Activated naive CD8-positive, alpha-beta T cell treated with anti-CD3 and anti-CD28 coated beads, Interleukin-2, amount 50 U/mL, for 24 hours (primary cell): ENCODE results near the gene SNUPN.

Experiments used
- ATAC-seq: fragments of 150-1000 bp; cut with Tn5 transposase; one replicate; pipeline ENCODE4 v1.10.0; 2021
- DNase-seq: peaks from one replicate; pipeline ENCODE4 v3.0.0; 2021
- H3K27ac Mint-ChIP-seq: one replicate; pipeline ENCODE4 v1.8.0; 2021; ENCODE audit warnings: mild to moderate bottlenecking, mixed read lengths
- H3K27me3 Mint-ChIP-seq: one replicate; pipeline ENCODE4 v1.8.0; 2021; ENCODE audit warnings: mixed read lengths
- H3K36me3 Mint-ChIP-seq: one replicate; pipeline ENCODE4 v1.8.0; 2021; ENCODE audit warnings: low read depth, mixed read lengths
- H3K4me1 Mint-ChIP-seq: one replicate; pipeline ENCODE4 v1.8.0; 2021; ENCODE audit warnings: mixed read lengths
- H3K4me3 Mint-ChIP-seq: one replicate; pipeline ENCODE4 v1.8.0; 2021; ENCODE audit warnings: mild to moderate bottlenecking, moderate library complexity, mixed read lengths
- H3K9me3 Mint-ChIP-seq: one replicate; pipeline ENCODE4 v1.8.0; 2021; ENCODE audit warnings: mixed read lengths

SNUPN gene

DNA sequence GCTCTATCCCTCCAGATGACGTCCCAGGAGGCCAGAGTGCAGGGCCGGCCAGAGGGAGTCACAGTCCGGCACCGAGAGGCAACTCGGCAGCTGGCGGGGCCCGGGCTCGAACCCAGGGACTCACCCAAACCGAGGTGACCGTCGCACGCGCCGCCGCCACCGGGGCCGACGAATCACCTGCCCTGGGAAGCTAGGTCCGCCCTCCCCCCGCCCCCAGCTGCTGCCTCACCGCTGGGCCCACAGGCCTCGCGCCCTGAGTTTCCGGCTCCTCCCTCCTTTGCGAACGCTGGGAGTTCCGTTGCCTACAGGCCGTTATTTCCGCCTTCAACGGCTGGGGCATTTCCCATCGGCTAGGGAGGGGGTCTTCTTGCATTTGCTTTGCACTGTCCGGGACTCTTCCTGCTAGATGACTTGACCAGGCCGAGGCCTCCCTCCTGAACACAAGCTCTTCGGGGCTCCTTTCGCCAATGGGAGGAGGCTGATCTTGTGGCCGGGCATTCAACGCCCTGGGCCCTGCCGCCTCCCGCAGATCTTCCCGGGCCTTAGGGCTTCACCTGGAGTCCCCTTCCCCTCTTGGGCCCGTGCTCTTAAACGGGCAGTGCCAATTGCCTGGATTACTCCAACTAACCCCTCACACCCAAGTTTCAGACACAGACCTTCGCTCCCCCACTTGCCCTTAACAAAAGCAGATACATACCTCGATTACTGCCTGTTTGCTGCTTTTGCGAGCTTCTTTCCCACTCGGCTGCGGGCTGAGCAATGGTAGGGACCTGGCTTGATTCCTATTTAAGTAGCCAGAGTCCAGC lies at the start of gene SNUPN:
TSS of gene SNUPN (minus strand) at position 184 of the 806 bp plus-strand sequence. CDS start 4,674 bp downstream, outside the sequence.
- ATAC-seq: peak; percentile 79
- H3K36me3 Mint-ChIP-seq: peaks cover 17% of the 10 kb centered on the region
- H3K4me1 Mint-ChIP-seq: peaks cover 48% of the 10 kb centered on the region
- H3K4me3 Mint-ChIP-seq: peak within 1 kb of the TSS; percentile 98
- no peaks in the 10 kb centered on the region for H3K27me3 Mint-ChIP-seq
- DNase-seq: peak; percentile 93
- no peaks in the 10 kb centered on the region for H3K9me3 Mint-ChIP-seq
- H3K27ac Mint-ChIP-seq: peak within 1 kb of the TSS; percentile 97

- no peaks in the 10 kb centered on the region for H3K36me3 Mint-ChIP-seq
- H3K9me3 Mint-ChIP-seq: no peaks in the 10 kb centered on the region
- no peaks in the 10 kb centered on the region for H3K27me3 Mint-ChIP-seq
- no peak for DNase-seq
- H3K27ac Mint-ChIP-seq: no peak overlapping the region
- ATAC-seq: no peak
- no peak overlapping the region for H3K4me3 Mint-ChIP-seq
- H3K4me1 Mint-ChIP-seq: no peaks in the 10 kb centered on the region
These were observed 48.8 kb upstream of the SNUPN start for GRCh38 chr15:75674366-75674765.

- H3K4me1 Mint-ChIP-seq: no peaks in the 10 kb centered on the region
- no peak overlapping the region for H3K4me3 Mint-ChIP-seq
- DNase-seq (no peak), ATAC-seq (no peak)
- H3K27ac Mint-ChIP-seq: no peak overlapping the region
- H3K9me3 Mint-ChIP-seq: no peaks in the 10 kb centered on the region
- no peaks in the 10 kb centered on the region for H3K36me3 Mint-ChIP-seq
- H3K27me3 Mint-ChIP-seq: no peaks in the 10 kb centered on the region
These were observed 48.1 kb upstream of the SNUPN start for GRCh38 chr15:75673426-75674235.

DNA sequence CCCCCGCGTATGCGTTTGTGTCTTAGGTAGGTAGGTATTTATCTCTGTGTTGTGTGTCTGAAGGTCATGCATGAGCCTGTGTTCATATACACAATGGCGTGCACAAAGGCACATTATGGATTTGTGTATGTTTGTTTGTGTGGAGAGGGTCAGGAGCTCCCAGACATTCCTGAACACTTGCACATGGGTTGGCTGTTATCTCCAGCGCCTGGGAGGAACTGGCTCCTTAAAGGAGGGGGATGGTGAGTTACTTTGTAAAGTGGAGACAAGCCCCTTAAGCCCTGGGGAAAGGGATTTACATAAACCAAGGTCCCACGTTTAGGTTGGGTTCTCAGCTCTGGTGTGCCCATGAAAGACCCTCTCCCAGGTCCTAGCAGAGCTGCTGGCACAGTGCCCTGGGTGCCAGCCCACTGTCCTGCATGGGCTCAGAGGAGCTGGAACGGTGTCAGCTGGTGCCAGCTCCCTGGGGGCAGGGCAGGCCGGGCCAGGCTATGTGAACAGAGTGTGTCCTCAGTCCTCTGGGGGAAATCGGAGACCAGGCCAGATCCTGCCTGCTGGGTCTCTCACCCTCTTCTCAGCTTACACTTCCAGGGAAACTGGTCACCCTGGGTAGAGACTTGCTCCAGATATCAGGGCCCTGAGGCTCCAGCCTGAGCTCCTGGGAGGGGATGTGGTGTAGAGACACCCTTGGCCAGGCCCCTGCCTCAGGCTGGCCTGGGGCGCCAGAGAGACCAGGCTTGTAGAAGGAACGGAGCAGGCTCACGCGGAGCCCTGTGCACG lies 47.3 kb upstream of the SNUPN start:
- H3K27ac Mint-ChIP-seq: no peak overlapping the region
- no peaks in the 10 kb centered on the region for H3K9me3 Mint-ChIP-seq
- no peaks in the 10 kb centered on the region for H3K27me3 Mint-ChIP-seq
- H3K36me3 Mint-ChIP-seq: no peaks in the 10 kb centered on the region
- no peak for ATAC-seq
- H3K4me3 Mint-ChIP-seq: no peak overlapping the region
- DNase-seq: no peak
- no peaks in the 10 kb centered on the region for H3K4me1 Mint-ChIP-seq

DNA sequence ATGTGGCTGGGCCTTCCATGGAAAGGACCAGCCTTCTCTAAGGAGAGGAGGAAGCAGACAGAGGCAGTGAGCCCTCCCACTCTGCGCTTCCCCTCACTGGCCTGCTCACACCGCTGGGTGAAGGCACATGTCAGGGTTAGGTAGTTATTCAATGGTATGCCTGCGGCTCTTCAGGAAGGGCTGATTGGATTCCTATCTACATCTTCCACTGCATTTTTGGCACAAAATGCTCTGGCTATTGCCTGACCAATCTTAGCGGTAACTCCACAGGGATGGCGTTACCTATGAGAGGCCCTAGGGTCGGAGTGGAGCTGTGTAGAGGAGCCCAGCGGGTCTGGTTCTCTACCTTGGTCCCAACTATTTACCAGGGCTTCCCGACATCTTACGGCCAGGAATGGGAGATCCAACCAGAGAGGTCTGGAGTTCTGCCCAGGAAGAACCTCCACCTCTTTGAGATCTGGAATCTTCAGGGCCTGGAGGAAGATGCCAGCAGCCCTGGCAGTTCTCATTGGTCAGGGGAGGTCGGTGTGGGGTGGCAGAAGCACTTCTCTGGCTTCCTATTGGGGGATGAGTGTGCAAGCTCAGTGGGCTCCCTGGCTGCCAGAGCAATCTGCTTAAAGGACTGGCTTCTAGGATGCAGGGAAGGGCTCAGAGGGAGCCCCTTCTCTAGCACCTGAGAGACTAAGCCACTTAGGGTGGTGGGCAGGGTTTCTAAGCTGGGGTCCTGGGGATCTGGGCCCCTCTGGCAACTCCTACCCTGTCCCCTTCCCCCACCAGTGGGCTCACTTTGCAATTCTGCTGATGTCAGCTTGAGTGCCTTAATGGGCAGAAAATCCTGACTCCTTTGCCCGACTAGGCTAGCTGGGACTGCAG lies 46.4 kb upstream of the SNUPN start:
- H3K4me3 Mint-ChIP-seq: no peak overlapping the region
- no peak overlapping the region for H3K27ac Mint-ChIP-seq
- no peaks in the 10 kb centered on the region for H3K27me3 Mint-ChIP-seq
- H3K36me3 Mint-ChIP-seq: no peaks in the 10 kb centered on the region
- ATAC-seq (no peak), DNase-seq (no peak)
- H3K9me3 Mint-ChIP-seq: no peaks in the 10 kb centered on the region
- H3K4me1 Mint-ChIP-seq: no peaks in the 10 kb centered on the region

DNA sequence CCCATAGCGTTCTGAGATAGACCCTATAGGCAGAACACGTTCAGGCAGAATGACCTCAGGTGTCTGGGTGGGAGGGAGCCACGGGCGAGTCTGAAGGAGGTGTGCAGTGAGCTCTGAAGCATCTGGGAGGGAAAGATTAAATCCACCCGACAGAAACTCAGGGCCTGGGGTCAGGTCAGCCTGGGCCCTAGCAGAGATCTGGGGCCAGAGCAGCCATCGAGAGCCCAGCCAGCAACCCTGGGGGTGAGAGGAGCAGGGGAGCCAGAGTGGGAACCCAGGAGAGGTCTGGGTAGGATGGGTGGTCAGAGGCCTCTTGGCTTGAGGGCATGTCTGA lies 44.3 kb upstream of the SNUPN start:
- DNase-seq (no peak), ATAC-seq (no peak)
- no peaks in the 10 kb centered on the region for H3K36me3 Mint-ChIP-seq
- H3K9me3 Mint-ChIP-seq: no peaks in the 10 kb centered on the region
- no peak overlapping the region for H3K27ac Mint-ChIP-seq
- H3K4me1 Mint-ChIP-seq: peaks cover 1% of the 10 kb centered on the region
- no peaks in the 10 kb centered on the region for H3K27me3 Mint-ChIP-seq
- no peak overlapping the region for H3K4me3 Mint-ChIP-seq

DNA sequence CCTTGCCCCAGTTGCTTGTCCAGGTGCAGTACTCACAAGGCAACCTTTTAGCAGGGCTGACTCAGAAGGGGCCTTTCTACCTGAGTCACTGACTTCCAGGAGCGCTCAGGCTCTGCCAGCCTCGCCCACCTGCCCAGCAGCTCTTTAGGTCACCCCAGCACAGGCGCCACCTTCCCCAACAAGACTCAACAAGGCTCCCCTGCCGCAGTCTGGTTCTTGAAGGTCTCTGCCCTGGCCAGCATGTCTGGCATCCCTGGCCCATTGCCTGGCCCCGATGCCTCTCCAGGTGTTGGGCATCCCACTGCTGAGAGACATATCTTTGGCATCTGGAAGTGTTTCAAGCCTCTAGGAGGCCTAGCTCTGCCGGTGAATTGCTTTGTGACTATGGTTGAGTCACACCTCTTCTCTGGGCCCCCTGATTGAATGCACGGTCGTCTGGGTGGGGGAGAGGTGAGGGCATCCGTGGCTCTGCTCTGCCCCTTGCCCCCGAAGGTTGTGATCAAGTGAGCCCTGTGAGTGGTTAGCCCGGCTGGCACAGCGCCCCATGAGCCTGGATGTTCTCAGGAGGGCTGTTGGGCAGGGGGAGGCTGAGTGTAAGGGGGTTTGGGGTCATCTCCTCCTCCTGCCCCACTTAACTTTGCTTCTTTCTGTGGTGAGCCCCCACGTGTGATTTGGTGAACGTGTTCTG lies 43.8 kb upstream of the SNUPN start:
- Mint-ChIP-seq H3K9me3 (no peaks in the 10 kb centered on the region), H3K27ac (no peak overlapping the region), H3K4me3 (no peak overlapping the region), H3K4me1 (peaks cover 1% of the 10 kb centered on the region), H3K36me3 (no peaks in the 10 kb centered on the region), H3K27me3 (no peaks in the 10 kb centered on the region)
- DNase-seq (no peak), ATAC-seq (peak; percentile 17)

- no peak overlapping the region for H3K27ac Mint-ChIP-seq
- H3K4me3 Mint-ChIP-seq: no peak overlapping the region
- no peaks in the 10 kb centered on the region for H3K36me3 Mint-ChIP-seq
- no peaks in the 10 kb centered on the region for H3K27me3 Mint-ChIP-seq
- ATAC-seq (no peak), DNase-seq (no peak)
- H3K9me3 Mint-ChIP-seq: no peaks in the 10 kb centered on the region
- H3K4me1 Mint-ChIP-seq: peaks cover 1% of the 10 kb centered on the region
These were observed 41.4 kb upstream of the SNUPN start for GRCh38 chr15:75666823-75667501.

GRCh38 chr15:75663931-75664421 lies 38.5 kb upstream of the SNUPN start:
- DNase-seq (no peak), ATAC-seq (no peak)
- Mint-ChIP-seq H3K27ac (no peak overlapping the region), H3K27me3 (no peaks in the 10 kb centered on the region), H3K4me1 (peaks cover 1% of the 10 kb centered on the region), H3K36me3 (no peaks in the 10 kb centered on the region), H3K9me3 (no peaks in the 10 kb centered on the region), H3K4me3 (no peak overlapping the region)

DNA sequence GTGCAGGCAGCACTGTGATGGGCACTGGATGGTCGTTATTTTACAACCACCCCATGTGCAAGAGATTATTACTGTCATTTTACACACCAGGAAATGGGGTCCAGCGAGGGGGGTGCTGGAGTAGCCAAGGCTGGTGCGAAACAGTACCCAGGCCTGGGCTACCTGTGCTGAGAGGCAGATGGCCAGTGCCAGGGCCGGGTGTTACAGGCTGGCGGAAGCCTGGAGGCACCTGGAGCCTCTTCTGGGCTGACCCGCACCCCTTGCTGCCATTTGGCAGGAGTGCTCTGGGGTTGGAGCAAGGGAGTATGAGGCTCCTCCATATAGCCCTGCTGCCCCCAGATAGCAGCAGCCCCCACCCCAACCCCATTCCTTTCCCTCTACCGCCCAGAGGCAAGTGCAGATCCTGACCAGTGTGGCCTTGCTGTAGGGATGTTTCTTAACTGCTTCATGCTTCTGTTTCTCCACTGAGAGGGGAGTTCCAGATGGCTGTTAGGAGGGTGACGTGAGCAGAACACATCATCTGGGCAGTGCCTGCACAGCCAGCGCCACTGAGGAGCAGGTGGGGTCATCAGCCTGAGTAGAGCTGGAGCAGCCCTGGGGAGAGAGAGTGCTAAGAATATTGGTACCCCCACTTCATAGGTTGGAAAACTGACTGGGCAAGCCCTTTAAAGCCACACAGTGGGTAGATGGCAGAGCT lies 37.4 kb upstream of the SNUPN start:
- H3K27me3 Mint-ChIP-seq: no peaks in the 10 kb centered on the region
- DNase-seq (no peak), ATAC-seq (no peak)
- no peaks in the 10 kb centered on the region for H3K36me3 Mint-ChIP-seq
- H3K4me3 Mint-ChIP-seq: no peak overlapping the region
- H3K4me1 Mint-ChIP-seq: peaks cover 1% of the 10 kb centered on the region
- H3K9me3 Mint-ChIP-seq: no peaks in the 10 kb centered on the region
- no peak overlapping the region for H3K27ac Mint-ChIP-seq

GRCh38 chr15:75661756-75662140 lies 36.2 kb upstream of the SNUPN start:
- Mint-ChIP-seq H3K4me1 (peaks cover 1% of the 10 kb centered on the region), H3K27ac (no peak overlapping the region), H3K9me3 (no peaks in the 10 kb centered on the region), H3K36me3 (no peaks in the 10 kb centered on the region), H3K27me3 (no peaks in the 10 kb centered on the region), H3K4me3 (no peak overlapping the region)
- ATAC-seq (no peak), DNase-seq (no peak)

DNA sequence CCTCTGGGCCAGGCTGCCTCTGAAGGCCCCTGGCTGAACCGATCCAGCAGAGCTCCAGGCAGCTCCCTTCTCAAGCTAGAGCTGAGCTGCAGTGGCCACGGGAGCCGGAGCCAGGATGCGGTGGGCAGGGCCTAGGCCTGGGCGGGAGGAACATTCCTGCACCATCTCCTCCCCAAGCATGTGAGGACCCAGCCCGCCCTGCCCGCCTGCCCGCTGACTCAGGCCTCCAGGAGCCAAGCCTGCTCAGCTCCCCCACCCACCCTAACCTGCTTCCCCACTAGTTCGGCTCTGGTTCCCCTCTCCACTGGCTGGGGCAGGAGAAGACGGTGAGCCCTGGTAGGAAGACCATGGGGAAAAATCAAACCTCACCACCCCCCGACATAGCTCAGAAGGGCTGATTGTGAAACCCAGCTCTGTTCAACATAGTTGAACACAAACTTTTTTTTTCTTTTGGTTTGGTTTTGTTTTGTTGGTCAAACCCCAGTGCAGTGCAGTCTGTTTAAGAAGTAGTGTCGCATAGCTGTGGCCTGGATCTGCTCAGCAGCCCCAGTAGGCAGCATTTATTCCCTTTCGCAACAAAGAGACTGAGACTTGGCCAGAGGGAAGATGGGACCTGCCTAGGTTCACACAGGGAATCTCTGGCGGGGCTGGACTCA lies 35.7 kb upstream of the SNUPN start:
- Mint-ChIP-seq H3K4me1 (peaks cover 1% of the 10 kb centered on the region), H3K36me3 (no peaks in the 10 kb centered on the region), H3K27me3 (no peaks in the 10 kb centered on the region), H3K4me3 (no peak overlapping the region), H3K9me3 (no peaks in the 10 kb centered on the region), H3K27ac (no peak overlapping the region)
- ATAC-seq (peak; percentile 9), DNase-seq (no peak)
